ENCODE measurements around the gene S1PR1.

Gene S1PR1

DNA sequence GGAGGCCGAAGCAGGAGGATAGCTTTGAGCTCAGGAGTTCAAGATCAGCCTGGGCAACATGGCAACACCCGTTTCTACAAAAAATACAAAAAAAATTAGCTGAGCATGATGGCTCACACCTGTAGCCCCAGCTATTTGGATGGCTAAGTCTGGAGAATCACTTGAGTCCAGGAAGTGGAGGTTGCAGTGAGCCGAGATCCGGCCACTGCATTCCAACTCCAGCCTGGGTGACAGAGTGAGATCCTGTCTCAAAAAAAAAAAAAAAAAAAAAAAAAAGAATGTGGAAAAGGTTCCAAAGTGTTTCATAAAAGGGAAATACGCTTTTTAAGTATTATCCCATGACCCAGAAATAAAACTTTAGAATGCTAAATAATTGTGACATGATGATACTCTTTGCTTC, 8.0 kb downstream of the S1PR1 start:
- no peak for FAIRE-seq

DNA sequence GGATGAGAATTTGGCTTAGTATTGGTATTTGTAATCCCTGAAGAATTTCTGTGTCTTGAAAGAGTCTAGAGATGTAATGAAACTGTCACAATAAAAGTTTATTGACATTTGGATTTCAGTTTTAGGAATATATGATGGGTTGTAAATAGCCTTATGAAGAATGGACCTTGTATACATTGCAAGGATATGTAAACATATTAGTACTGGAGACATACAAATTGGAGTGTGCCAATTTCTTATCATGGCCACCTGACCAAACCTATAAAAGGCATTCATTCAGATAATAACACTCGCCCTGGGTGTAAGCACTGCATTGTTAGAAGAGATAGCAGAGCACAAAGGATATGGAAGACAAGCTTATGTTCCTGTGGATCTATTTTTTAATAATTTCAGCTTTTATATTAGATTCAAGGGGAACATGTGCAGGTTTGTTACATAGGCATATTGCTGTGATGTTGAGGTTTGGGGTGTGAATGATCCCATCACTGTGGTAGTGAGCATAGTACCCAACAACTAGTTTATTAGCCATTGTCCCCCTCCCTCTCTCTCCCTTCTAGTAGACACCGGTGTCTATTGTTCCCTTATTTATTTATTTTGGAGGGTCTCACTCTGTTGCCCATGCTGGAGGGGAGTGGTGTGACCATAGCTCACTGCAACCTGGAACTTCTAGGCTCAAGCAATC, 8.6 kb downstream of the S1PR1 start:
- DNase-seq (ENCODE audit: insufficient read length, low spot score) (no peak), FAIRE-seq (no peak)

More for the DNA sequence above, 8.0 kb downstream of the S1PR1 start:
- no peak for DNase-seq (ENCODE audit: insufficient read length, low spot score)

GRCh38 chr1:101247404-101248287, 10.8 kb downstream of the S1PR1 start:
- no peak for FAIRE-seq
- no peak for DNase-seq (ENCODE audit: insufficient read length, low spot score)

GRCh38 chr1:101250222-101250621, 13.4 kb downstream of the S1PR1 start:
- DNase-seq (ENCODE audit: insufficient read length, low spot score), result no peak
- no peak for FAIRE-seq

GRCh38 chr1:101250656-101251272, 13.9 kb downstream of the S1PR1 start:
- DNase-seq (ENCODE audit: insufficient read length, low spot score), result no peak
- FAIRE-seq, result no peak

GRCh38 chr1:101251504-101251903, 14.7 kb downstream of the S1PR1 start:
- FAIRE-seq (no peak), DNase-seq (ENCODE audit: insufficient read length, low spot score) (no peak)

DNA sequence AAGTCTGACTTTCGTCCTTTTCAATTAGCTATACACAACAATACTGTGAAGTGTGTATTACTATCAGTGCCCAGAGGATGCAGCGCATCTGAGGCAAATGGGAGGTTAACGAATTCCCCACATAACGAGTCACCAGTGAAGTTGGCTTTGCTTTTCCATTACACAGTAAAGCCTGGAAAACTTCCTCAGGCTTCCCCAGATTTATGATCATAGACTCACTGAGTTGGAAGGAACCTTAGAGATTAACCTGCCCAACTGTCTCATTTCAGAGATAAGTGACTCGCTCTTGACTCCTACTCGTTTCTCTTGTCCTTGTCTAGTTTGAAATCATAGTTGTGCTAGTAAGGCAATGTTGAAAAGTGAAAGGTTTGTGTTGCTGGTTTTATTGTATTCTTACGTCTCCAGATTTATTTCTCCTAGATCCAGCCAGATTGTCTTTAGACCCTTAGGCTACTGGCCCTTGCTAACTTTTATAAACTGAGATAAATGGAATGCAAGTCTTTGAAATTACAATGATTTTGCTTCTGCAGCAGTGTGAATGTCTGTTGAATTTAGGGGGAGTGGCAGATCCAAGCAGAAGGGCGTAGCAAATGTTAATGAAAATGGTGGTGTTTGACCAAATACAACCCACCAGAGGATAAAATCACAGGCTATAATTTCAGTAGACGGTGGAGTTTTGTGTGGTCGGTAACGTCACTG, 17.3 kb downstream of the S1PR1 start:
- FAIRE-seq, result no peak
- peak; percentile 24 for DNase-seq (ENCODE audit: insufficient read length, low spot score)

- no peak for DNase-seq (ENCODE audit: insufficient read length, low spot score)
- FAIRE-seq, result no peak
Measured at GRCh38 chr1:101257500-101258325, 20.9 kb downstream of the S1PR1 start.

GRCh38 chr1:101259744-101260148, 22.9 kb downstream of the S1PR1 start:
- DNase-seq (ENCODE audit: insufficient read length, low spot score) (no peak), FAIRE-seq (no peak)

DNA sequence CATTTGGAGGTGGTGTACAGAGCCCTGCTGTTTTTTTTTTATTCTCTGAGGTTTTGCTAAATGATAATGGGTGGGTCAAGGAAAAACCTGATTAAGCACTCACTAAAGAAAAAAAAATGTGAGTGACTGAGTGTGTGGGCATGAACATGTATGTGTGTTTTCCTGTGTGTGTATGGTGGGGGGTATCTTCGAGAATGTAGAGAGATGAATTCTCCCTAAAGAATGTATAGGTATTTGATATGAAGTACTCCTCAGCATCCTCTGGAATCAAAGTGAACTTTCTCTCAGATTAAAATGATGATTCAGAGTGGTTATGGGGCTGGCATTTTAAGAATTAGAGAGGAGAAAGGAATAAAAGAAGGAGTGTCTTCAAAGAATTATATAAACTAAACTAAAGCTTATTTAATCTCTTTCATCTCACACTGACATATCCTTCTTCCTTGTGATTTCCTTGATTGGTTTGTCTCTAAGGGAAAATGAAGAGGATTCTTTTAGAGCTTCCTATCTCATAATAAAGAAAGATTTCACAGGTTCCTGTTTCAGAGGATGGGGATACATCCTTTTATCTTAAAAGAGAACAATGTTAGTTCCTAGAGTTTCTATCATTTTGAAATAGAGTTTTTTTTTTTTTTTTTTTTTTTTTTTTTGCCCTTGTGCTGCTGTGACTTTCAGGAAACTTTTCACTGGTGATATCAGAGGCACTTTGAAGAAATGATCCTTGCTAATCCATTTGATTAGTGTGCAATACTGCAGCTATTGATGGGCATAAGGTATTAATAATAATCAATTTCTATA, 23.9 kb downstream of the S1PR1 start:
- DNase-seq (ENCODE audit: insufficient read length, low spot score), result no peak
- FAIRE-seq, result no peak

DNA sequence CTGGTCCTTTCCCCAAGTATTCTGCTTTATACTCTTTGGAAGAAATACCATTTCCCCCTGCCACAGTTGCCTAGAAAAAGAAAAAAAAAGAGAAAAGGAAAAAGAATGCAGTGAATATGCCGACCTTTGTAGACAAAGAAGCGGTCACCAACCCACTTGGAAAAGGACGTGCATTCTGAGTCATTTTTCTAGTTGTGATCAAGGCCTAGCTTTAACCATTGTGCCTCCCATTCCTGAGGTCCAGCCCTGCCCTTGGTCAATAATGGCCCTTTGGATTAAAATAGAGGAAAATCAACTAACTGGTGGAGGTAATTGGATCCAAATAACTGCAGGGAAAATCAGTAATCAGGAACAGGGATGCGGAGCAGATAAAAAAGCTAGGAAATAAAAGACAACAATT, 24.8 kb downstream of the S1PR1 start:
- no peak for DNase-seq (ENCODE audit: insufficient read length, low spot score)
- FAIRE-seq, result no peak

DNA sequence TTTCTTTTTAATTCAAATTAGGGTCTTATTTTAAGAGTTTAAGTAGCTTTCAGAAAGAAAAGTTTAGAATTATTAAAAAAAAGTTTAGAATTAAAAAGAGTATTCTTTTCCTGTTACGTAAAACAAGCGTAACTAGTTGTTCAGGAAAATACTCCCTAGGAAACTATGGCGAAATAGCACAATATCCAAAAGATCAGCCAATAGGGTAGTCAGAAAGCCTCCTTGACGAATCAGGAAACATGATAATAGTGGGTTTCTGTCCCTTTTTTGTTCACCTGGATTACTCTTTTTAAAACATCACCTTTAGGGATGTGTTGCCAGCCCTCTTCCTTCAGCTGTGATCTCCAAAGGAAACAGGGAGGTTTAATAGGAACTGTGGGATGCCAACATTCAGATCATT, 25.2 kb downstream of the S1PR1 start:
- FAIRE-seq (no peak), DNase-seq (ENCODE audit: insufficient read length, low spot score) (no peak)

GRCh38 chr1:101262630-101263348, 26.0 kb downstream of the S1PR1 start:
- no peak for FAIRE-seq
- DNase-seq (ENCODE audit: insufficient read length, low spot score), result no peak

DNA sequence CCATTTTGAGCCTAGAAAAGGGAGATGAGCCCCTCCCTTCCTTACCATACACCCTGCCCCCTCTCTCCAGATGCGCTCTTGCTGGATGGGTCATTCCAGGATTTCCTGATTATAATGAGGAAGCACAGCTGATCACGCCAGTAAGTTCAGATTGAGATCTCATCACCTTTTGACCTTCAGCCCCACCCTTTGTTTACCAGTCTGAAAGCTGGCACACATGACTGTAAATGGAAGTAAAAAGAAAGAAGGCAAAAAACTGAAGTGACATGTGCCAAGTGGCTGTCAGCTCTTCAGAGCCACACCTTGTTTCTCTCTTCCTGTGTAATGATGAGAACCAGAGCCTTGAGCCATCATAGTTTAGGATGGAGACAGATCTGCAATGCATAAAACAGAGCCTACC, 27.9 kb downstream of the S1PR1 start:
- FAIRE-seq, result no peak
- DNase-seq (ENCODE audit: insufficient read length, low spot score), result no peak

DNA sequence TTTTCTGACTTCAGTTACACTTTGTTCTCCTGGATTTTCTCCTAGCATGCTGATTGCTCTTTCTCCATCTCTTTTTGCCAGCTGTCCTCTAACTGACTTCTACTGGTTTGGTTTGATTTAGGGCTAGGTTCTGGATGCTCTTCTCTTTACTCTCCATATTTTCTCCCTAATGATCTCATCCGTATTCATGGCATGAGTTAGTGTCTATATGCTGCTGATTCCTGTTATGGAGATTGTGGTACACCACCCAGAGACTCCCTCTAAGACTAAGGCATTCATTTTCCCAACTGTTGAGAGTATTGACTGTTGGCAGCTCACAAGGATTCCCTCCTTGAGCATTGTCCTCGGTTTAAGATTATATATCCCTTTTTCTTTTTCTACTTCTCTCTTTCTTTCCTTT, 28.9 kb downstream of the S1PR1 start:
- DNase-seq (ENCODE audit: insufficient read length, low spot score) (no peak), FAIRE-seq (no peak)

GRCh38 chr1:101267082-101267481, 30.3 kb downstream of the S1PR1 start:
- FAIRE-seq (no peak), DNase-seq (ENCODE audit: insufficient read length, low spot score) (no peak)

DNA sequence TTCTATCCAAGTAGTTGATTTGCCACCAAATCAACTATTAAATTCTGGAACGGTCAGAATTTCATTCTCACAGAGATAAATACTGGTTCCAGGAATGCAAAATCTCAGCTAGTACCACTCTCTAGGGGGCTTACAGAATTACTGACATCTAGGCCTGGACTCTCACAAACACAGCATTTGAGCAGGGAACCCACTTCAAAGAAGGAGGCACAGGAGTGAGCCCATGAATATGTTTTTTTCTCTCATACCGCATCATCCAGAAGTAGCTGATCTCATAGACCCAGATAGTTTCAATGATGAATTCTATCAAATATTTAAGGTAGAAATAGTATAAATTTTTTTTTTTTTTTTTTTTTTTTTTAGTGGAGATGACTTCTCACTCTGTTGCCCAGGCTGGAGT, 32.1 kb downstream of the S1PR1 start:
- FAIRE-seq (no peak), DNase-seq (ENCODE audit: insufficient read length, low spot score) (no peak)

DNA sequence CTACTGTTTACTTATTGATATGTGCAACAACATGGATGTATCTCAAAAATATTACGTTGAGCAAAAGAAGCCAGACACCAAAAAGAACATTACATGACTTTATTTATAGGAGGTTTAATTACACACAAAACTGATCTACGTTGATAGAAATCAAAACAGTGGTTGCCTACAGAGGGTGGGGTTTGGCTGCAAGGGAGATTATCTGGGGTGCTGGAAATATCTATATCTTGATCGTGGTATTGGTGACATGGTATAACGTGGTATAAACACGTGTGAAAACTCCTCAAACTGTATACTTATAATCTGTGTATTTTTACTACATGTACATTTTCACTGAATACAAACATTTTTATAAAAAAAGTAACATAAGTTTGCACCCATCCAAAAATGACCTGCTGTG, 38.9 kb downstream of the S1PR1 start:
- DNase-seq (ENCODE audit: insufficient read length, low spot score), result no peak
- no peak for FAIRE-seq

DNA sequence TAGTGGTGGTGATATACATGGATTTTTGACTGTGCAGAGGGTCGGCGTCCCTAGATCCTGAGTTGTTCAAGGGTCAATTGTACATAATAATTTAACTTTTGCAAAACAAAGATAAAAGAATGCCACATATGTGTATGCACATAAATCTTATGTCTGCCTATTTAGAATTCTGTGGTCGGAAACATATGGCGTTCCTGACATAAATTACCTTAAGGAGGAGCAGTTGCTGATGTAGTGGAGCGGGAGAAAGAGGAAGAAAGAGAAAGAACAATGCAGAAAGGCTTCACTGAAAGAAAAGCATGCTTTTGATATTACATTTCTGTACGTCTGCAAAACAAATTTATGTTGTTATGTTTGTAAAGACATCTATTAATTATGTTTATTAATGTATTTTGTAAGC, 40.0 kb downstream of the S1PR1 start:
- DNase-seq (ENCODE audit: insufficient read length, low spot score) (no peak), FAIRE-seq (no peak)

Measured in HTR-8/SVneo (cell line).